BE2C (cell line): ENCODE data around the gene PKP3.

ENCODE experiments used
- DNase-seq: peaks from one replicate; pipeline ENCODE4 v3.0.0-alpha.2; 2020
- H3K27me3 ChIP-seq: fragments of 250-450 bp; sonication (Bioruptor Pico); 2 replicates; pipeline ENCODE4 v1.5.1; 2020; ENCODE audit warnings: mild to moderate bottlenecking
- H3K36me3 ChIP-seq: fragments of 250-450 bp; sonication (Bioruptor Pico); 2 replicates; pipeline ENCODE4 v1.5.1; 2020; ENCODE audit warnings: mild to moderate bottlenecking
- H3K4me1 ChIP-seq: fragments of 250-450 bp; sonication (Bioruptor Pico); 2 replicates; pipeline ENCODE4 v1.5.1; 2020
- H3K4me3 ChIP-seq: 2 replicates; pipeline ENCODE4 v1.5.1; 2011; ENCODE audit warnings: low read depth, low read length
- H3K9me3 ChIP-seq: fragments of 250-450 bp; sonication (Bioruptor Pico); 2 replicates; pipeline ENCODE4 v1.5.1; 2020
- TF ChIP-seq, protein P1 (sequence below): IDR thresholded peaks from 2 replicates; pipeline ENCODE4 v1.5.1; 2012; ENCODE audit warnings: mild to moderate bottlenecking, low read depth, low read length

The PKP3 gene

DNA sequence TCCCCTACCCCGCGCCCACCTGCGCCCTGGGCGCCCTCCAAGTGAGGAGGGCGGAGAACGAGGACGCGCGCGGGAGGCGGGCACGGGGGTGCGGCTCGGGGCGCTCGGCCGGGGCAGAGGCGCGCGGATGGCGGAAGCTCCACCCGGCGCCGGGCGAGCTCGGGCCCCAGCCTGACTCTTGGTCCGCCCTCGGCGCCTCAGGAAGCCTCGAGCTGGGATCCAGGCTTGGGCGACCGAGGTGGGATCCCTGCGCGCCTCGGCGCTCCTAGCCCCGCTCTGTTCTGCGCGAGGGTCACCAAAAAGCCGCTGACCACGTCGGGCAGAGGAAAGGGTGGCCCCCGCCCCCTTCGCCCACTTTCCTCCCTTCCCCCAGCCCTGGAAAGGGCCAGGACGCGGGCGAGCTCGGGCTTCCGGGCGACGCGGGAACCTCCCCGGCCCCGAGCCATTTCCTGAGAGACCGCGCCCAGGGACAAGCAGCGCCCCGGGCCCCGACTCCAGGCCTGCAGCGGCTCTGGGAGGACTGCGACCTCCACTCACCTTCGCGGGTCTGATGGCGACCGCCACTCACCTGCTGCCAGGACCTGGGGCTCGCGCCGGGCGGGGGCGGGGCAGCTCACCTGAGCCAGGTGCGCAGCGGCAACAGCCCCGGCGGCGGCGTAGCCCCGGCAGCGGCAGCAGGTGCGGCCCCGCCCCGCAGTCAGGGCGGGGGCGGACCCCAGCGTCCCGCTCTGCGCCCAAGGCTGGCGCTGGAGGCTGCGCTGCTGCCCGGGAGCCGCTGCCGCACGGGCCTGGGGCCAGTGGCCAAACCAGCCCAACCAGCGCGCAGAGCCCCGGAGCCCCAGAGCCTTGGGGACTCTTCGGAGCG lies 23.0 kb downstream of the PKP3 start:
- H3K9me3 ChIP-seq: no peaks in the 10 kb centered on the region
- no peaks in the 10 kb centered on the region for H3K4me1 ChIP-seq
- no peaks in the 10 kb centered on the region for H3K36me3 ChIP-seq
- TF ChIP-seq, protein P1, sequence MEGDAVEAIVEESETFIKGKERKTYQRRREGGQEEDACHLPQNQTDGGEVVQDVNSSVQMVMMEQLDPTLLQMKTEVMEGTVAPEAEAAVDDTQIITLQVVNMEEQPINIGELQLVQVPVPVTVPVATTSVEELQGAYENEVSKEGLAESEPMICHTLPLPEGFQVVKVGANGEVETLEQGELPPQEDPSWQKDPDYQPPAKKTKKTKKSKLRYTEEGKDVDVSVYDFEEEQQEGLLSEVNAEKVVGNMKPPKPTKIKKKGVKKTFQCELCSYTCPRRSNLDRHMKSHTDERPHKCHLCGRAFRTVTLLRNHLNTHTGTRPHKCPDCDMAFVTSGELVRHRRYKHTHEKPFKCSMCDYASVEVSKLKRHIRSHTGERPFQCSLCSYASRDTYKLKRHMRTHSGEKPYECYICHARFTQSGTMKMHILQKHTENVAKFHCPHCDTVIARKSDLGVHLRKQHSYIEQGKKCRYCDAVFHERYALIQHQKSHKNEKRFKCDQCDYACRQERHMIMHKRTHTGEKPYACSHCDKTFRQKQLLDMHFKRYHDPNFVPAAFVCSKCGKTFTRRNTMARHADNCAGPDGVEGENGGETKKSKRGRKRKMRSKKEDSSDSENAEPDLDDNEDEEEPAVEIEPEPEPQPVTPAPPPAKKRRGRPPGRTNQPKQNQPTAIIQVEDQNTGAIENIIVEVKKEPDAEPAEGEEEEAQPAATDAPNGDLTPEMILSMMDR: no peak
- peaks cover 34% of the 10 kb centered on the region for H3K27me3 ChIP-seq
- no peak overlapping the region for H3K4me3 ChIP-seq
- DNase-seq: no peak

DNA sequence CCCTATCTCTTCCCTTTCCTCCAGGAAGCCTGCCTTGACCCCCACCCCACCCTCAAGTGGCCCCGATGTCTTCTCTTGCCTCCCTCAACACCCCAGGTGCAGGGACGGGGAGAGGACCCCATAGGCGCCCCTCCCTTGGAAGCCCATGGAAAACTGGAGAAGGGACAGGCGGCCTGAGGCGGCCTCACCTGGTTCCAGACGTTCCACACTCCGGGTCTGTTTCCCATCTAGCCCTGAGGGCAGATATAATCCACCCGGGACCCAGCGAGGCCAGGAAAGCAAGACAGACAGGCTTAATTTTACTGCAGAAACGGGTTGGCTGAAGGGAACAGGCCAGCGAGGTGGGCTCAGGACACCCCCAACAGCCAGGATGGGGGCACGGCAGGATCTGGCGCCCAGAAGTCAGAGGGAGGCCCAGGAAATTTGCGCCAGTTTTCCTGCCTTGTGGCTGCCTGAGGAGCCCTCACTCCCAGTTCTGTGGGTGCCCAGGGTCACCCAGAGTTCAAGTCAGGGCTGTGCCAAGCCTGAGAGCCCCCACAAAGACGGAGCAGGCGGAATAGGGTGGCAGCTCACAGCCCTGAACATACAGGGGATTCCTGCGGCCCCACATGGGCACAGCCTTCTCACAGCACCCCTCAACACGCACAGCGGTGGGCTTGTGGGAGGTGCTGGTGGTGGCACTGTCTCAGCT lies 23.8 kb downstream of the PKP3 start:
- DNase-seq: no peak
- no peaks in the 10 kb centered on the region for H3K36me3 ChIP-seq
- H3K4me1 ChIP-seq: no peaks in the 10 kb centered on the region
- peaks cover 33% of the 10 kb centered on the region for H3K27me3 ChIP-seq
- TF ChIP-seq, protein P1: no peak
- no peaks in the 10 kb centered on the region for H3K9me3 ChIP-seq
- H3K4me3 ChIP-seq: no peak overlapping the region

DNA sequence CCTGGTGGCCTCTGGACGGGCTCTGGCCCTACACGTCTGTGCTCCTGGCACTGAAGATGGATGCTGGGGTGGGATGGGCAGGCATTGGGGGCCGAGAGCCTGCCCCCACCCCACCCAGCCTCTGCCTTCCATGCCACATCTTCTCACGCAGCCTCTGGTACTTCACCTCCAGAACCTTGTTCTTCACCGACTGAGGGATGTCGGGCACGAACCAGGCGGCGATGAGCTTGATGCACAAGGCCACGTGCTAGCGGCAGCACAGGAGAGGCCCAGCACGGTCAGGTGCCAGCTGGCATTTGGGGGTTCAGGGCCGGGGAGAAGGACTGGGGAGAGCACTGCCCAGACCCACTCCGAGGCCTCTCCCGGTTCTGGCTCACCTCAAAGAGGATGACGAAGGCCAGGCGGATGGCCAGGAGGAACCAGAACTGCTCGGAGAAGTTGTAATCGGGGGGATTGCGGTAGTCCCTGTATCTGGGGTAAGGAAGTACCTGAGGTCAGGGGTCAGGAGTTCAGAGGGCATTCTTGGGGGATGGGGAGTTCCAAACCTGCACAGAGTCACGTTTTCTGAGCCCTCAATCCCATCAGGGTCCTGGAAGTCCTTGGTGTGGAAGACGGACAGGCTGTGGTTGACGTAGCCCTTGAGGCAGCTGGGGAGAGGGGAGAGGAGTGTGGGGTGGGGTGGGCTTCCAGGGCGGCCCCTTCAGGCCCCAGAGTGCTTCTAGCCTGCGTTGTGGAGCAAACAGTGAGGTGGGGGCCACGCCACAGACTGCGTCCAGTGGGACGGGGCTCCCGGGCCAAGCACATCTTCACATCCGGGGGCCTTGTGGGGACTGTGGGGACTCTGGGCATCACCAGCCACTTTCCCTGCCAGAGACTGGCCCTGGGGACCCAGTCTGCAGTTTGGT lies 24.6 kb downstream of the PKP3 start:
- Histone ChIP-seq H3K27me3 (peaks cover 30% of the 10 kb centered on the region), H3K9me3 (no peaks in the 10 kb centered on the region), H3K4me1 (no peaks in the 10 kb centered on the region), H3K36me3 (no peaks in the 10 kb centered on the region), H3K4me3 (no peak overlapping the region)
- no peak for DNase-seq
- TF ChIP-seq, protein P1: no peak

DNA sequence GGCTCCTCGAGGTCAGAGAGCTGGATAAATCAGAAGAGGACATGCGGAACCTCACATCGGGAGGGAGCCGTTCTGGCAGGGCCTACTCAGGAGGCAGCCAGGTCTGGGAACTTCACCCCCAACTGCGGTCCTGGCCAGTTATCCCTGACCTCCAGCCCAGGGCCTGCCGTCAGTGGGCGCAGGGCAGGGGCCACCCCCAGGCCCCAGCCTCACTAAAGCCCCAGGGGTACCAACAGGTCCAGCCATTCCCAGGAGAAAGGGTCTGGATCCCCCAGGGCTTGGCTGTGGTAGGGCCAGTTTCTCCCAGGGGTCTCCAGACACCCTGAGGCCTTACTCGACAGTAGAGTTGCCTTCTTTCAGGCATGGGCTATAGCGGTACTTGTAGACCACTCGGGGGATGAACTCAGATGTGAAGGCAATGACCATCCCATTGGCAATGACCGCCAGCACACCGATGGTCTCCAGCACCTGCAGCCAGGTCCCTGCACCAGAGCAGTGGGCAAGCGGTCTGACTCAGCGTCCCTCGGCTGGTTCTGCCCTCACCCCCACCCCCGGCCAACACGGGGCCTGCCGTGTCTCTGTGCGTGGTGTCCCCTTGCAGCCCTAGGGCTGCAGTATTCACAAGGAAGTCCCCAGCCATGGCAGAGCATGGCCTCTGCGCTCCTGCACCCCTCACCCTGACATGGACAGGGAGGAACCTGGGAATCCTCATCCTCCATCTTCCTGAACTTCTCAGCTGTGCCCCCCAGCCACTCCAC lies 25.4 kb downstream of the PKP3 start:
- peaks cover 34% of the 10 kb centered on the region for H3K27me3 ChIP-seq
- H3K4me1 ChIP-seq: no peaks in the 10 kb centered on the region
- H3K36me3 ChIP-seq: no peaks in the 10 kb centered on the region
- TF ChIP-seq, protein P1: no peak
- no peaks in the 10 kb centered on the region for H3K9me3 ChIP-seq
- DNase-seq: no peak
- no peak overlapping the region for H3K4me3 ChIP-seq

DNA sequence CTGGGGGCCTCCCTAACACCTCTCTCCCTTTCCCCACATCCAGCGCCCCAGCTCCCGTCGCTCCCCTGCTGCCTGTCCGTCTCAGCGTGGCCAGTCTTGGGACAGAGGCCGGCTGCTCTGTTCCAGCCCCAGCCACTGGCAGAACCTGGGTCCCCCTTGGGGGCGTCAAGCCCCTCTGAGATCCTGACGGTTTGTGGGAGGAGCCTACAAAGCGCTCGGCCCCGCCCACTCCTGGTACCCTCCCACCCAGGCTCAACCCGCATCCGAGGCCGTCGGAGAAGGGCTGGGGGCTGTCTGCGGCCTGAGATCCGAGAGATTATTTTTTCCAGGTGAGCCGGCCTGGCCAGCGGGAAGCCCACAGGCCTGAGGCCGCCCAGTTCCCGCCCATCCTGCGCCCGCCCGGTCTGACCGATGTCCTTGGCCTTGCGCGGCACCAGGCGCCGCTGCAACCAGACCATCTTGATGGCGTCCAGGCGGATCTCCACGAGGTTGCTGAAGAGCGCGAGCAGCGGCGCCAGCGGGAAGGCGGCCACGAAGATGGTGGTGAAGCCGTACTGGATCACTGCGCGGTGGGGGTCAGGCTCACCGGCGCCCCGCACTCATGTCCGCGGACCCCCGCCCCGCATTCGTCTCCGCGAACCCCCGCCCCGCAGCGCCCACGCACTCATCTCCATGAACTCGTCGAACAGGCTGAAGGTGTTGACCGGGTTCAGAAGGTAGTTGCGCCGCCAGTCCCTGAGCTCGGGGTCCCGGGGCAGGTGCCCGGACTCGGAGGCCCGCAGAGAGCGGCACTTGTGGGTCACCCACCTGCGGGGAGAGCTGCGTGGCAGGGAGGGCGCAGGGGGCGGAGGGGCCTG lies 26.3 kb downstream of the PKP3 start:
- H3K4me1 ChIP-seq: no peaks in the 10 kb centered on the region
- TF ChIP-seq, protein P1: no peak
- no peak overlapping the region for H3K4me3 ChIP-seq
- H3K36me3 ChIP-seq: no peaks in the 10 kb centered on the region
- H3K27me3 ChIP-seq: peaks cover 37% of the 10 kb centered on the region
- peak; percentile 2 for DNase-seq
- H3K9me3 ChIP-seq: no peaks in the 10 kb centered on the region
